H1 (cell line): ENCODE measurements around the gene GAN. TPM values are rescaled to one million over a fixed set of nuclear protein-coding genes. Genes with fewer than 3 reads are reported as not detected.

Source experiments
- CTCF ChIA-PET: fragments of 300-600 bp; sonication (Branson Sonifier 250); formaldehyde crosslinking; loops from one replicate; lab custom pipeline; 2021; ENCODE audit not compliant: partially characterized antibody; lab: Charles Lee
- POLR2A ChIA-PET: fragments of 300-600 bp; sonication (Branson Sonifier 250); formaldehyde crosslinking; loops from one replicate; lab custom pipeline; 2021; ENCODE audit warnings: inconsistent platforms; ENCODE audit not compliant: partially characterized antibody; lab: Charles Lee
- DNase-seq, 2 experiments: peaks; one replicate each; pipeline versions ENCODE4 v3.0.0 to v3.0.0-alpha.2; 2010 to 2022; ENCODE audit warnings: low spot score in 2 of 2, low read depth in 1 of 2, mixed read lengths in 1 of 2
- FAIRE-seq: peaks from 2 replicates; lab custom pipeline; 2011; peaks lifted over from hg19 to GRCh38; lab: Jason Lieb, UNC
- H2AFZ ChIP-seq: 2 replicates; pipeline ENCODE4 v1.8.1; 2012; ENCODE audit warnings: low read length, inconsistent platforms
- H2AK5ac ChIP-seq: 2 replicates; pipeline ENCODE4 v1.6.1; 2013; ENCODE audit warnings: low read depth, low read length
- H2BK120ac ChIP-seq: replicated peaks from 2 replicates; pipeline ENCODE3; 2013; ENCODE audit warnings: low read depth, low read length, inconsistent platforms
- H2BK12ac ChIP-seq: 2 replicates; pipeline ENCODE4 v1.6.1; 2013; ENCODE audit warnings: low read depth, low read length
- H2BK15ac ChIP-seq: 2 replicates; pipeline ENCODE4 v1.6.1; 2013; ENCODE audit warnings: low read length
- H2BK20ac ChIP-seq: 2 replicates; pipeline ENCODE4 v1.6.1; 2013; ENCODE audit warnings: low read length
- H2BK5ac ChIP-seq: 2 replicates; pipeline ENCODE4 v1.6.1; 2013; ENCODE audit warnings: low read depth, low read length
- H3K14ac ChIP-seq: 2 replicates; pipeline ENCODE4 v1.6.1; 2013; ENCODE audit warnings: inconsistent platforms; ENCODE audit not compliant: insufficient read length
- H3K18ac ChIP-seq: 2 replicates; pipeline ENCODE4 v1.6.1; 2013; ENCODE audit warnings: low read length; ENCODE audit errors: extremely low read depth
- H3K23ac ChIP-seq: 2 replicates; pipeline ENCODE4 v1.6.1; 2013; ENCODE audit warnings: inconsistent platforms; ENCODE audit not compliant: insufficient read length
- H3K23me2 ChIP-seq: 2 replicates; pipeline ENCODE4 v1.6.1; 2013; ENCODE audit warnings: low read depth, low read length
- H3K27ac ChIP-seq: 2 replicates; pipeline ENCODE4 v1.6.1; 2011; ENCODE audit warnings: low read depth, low read length, inconsistent platforms
- H3K27me3 ChIP-seq, 4 experiments: replicated peaks in 1 of 4; 1 replicate in 1 of 4; 2 replicates in 3 of 4; pipeline versions ENCODE4 v1.6.1 to v1.8.1; 2011 to 2013; ENCODE audit warnings: low read length in 3 of 4, mild to moderate bottlenecking in 3 of 4, inconsistent platforms in 2 of 4, mixed read lengths in 2 of 4, moderate library complexity in 1 of 4; ENCODE audit not compliant: control insufficient read depth in 3 of 4, insufficient read depth in 3 of 4; ENCODE audit errors: extremely low read depth in 1 of 4
- H3K36me3 ChIP-seq, 4 experiments: 2 replicates each; pipeline versions ENCODE4 v1.6.1 to v1.8.1; 2011 to 2013; ENCODE audit warnings: mild to moderate bottlenecking in 4 of 4, low read length in 3 of 4, moderate library complexity in 2 of 4, control low read depth in 1 of 4, inconsistent platforms in 1 of 4; ENCODE audit not compliant: insufficient read depth in 4 of 4, control insufficient read depth in 2 of 4
- H3K4ac ChIP-seq: replicated peaks from 2 replicates; pipeline ENCODE3; 2013; ENCODE audit warnings: low read length, low read depth, mixed read lengths, inconsistent platforms; ENCODE audit not compliant: insufficient read length
- H3K4me1 ChIP-seq, 4 experiments: replicated peaks in 1 of 4; 1 replicate in 1 of 4; 2 replicates in 3 of 4; pipeline versions ENCODE4 v1.6.1 to v1.8.1; 2011 to 2013; ENCODE audit warnings: low read length in 3 of 4, inconsistent platforms in 2 of 4, mixed read lengths in 1 of 4; ENCODE audit not compliant: insufficient read depth in 4 of 4, control insufficient read depth in 3 of 4
- H3K4me2 ChIP-seq, 2 experiments: 2 replicates each; pipeline versions ENCODE4 v1.6.1 to v1.8.1; 2011 to 2013; ENCODE audit warnings: low read depth in 2 of 2, low read length in 2 of 2, control low read depth in 1 of 2, inconsistent platforms in 1 of 2, mild to moderate bottlenecking in 1 of 2; ENCODE audit not compliant: insufficient read depth in 1 of 2
- H3K4me3 ChIP-seq, 4 experiments: fragments of 200-600, 300-600 bp in 1 of 4; sonication (generic), shearing (Covaris generic), sonication (Bioruptor Twin) in 1 of 4; 2 replicates each; pipeline versions ENCODE4 v1.5.1 to v1.8.1; 2011 to 2016; ENCODE audit warnings: low read length in 4 of 4, low read depth in 3 of 4, control low read depth in 2 of 4, inconsistent platforms in 2 of 4, mild to moderate bottlenecking in 2 of 4, mixed read lengths in 1 of 4, moderate library complexity in 1 of 4; ENCODE audit not compliant: insufficient read depth in 2 of 4; ENCODE audit errors: extremely low read depth in 1 of 4
- H3K56ac ChIP-seq: replicated peaks from 2 replicates; pipeline ENCODE3; 2013; ENCODE audit warnings: low read depth, mild to moderate bottlenecking, mixed read lengths, low read length, inconsistent platforms; ENCODE audit not compliant: insufficient read length
- H3K79me1 ChIP-seq: 2 replicates; pipeline ENCODE4 v1.6.1; 2013; ENCODE audit warnings: low read depth, low read length, control low read depth
- H3K79me2 ChIP-seq, 2 experiments: 2 replicates each; pipeline versions ENCODE4 v1.6.1 to v1.8.1; 2012 to 2013; ENCODE audit warnings: low read length in 2 of 2, mild to moderate bottlenecking in 2 of 2, inconsistent platforms in 1 of 2; ENCODE audit not compliant: insufficient read depth in 2 of 2, control insufficient read depth in 1 of 2
- H3K9ac ChIP-seq, 4 experiments: replicated peaks in 1 of 4; 1 replicate in 1 of 4; 2 replicates in 3 of 4; pipeline versions ENCODE4 v1.6.1 to v1.8.1; 2011 to 2013; ENCODE audit warnings: low read depth in 3 of 4, low read length in 3 of 4, control low read depth in 2 of 4, mild to moderate bottlenecking in 2 of 4, moderate library complexity in 2 of 4, inconsistent platforms in 1 of 4; ENCODE audit errors: extremely low read depth in 1 of 4
- H3K9me3 ChIP-seq, 2 experiments: 2 replicates each; pipeline versions ENCODE4 v1.6.1 to v1.8.1; 2012 to 2013; ENCODE audit warnings: mild to moderate bottlenecking in 2 of 2, moderate library complexity in 2 of 2, control low read depth in 1 of 2, inconsistent platforms in 1 of 2, low read depth in 1 of 2, low read length in 1 of 2, mixed read lengths in 1 of 2; ENCODE audit not compliant: insufficient read depth in 2 of 2
- H4K20me1 ChIP-seq, 2 experiments: replicated peaks in 1 of 2; 2 replicates each; pipeline versions ENCODE3 to v1.8.1; 2011 to 2013; ENCODE audit warnings: inconsistent platforms in 2 of 2, low read length in 2 of 2, mild to moderate bottlenecking in 1 of 2; ENCODE audit not compliant: insufficient read depth in 2 of 2, control insufficient read depth in 1 of 2
- H4K5ac ChIP-seq: 2 replicates; pipeline ENCODE4 v1.6.1; 2013; ENCODE audit warnings: low read length, low read depth, mixed read lengths, inconsistent platforms; ENCODE audit not compliant: insufficient read length
- H4K8ac ChIP-seq: 2 replicates; pipeline ENCODE4 v1.8.0; 2013; ENCODE audit warnings: mild to moderate bottlenecking, moderate library complexity, low read length, inconsistent platforms; ENCODE audit not compliant: insufficient read depth; ENCODE audit errors: extremely low read depth
- H4K91ac ChIP-seq: replicated peaks from 2 replicates; pipeline ENCODE3; 2013; ENCODE audit warnings: low read length, mixed read lengths, inconsistent platforms; ENCODE audit not compliant: insufficient read length
- CEBPB ChIP-seq: IDR thresholded peaks from 2 replicates; pipeline ENCODE4 v1.6.1; 2012; ENCODE audit warnings: low read depth, low read length
- GABPA ChIP-seq: IDR thresholded peaks from 2 replicates; pipeline ENCODE4 v1.6.1; 2011; ENCODE audit warnings: mild to moderate bottlenecking, low read length, moderate library complexity, borderline replicate concordance; ENCODE audit not compliant: insufficient read depth
- HDAC2 ChIP-seq, 2 experiments: fragments of 300-600 bp in 1 of 2; sonication (generic) in 1 of 2; IDR thresholded peaks; 2 replicates each; pipeline ENCODE4 v1.6.1; 2011 to 2012; ENCODE audit warnings: low read depth in 2 of 2, low read length in 2 of 2, mild to moderate bottlenecking in 2 of 2, moderate library complexity in 2 of 2, borderline replicate concordance in 1 of 2, inconsistent platforms in 1 of 2
- KDM5A ChIP-seq: fragments of 200-600 bp; IDR thresholded peaks from 2 replicates; pipeline ENCODE4 v1.7.1; 2012; ENCODE audit warnings: mild to moderate bottlenecking, low read length, inconsistent platforms, mixed read lengths
- MAX ChIP-seq: IDR thresholded peaks from 2 replicates; pipeline ENCODE4 v1.6.1; 2012; ENCODE audit warnings: inconsistent platforms
- RFX5 ChIP-seq: IDR thresholded peaks from 2 replicates; pipeline ENCODE4 v1.6.1; 2011; ENCODE audit warnings: low read depth, low read length, improper control_type of control experiment, borderline replicate concordance
- SP2 ChIP-seq: IDR thresholded peaks from 2 replicates; pipeline ENCODE4 v1.6.1; 2012; ENCODE audit warnings: mild to moderate bottlenecking, low read length, inconsistent platforms
- SRF ChIP-seq: IDR thresholded peaks from 2 replicates; pipeline ENCODE4 v1.6.1; 2011; ENCODE audit warnings: mild to moderate bottlenecking, low read depth, low read length, moderate library complexity
- WGBS, 2 experiments: shearing (Covaris generic) in 1 of 2; methylation state at CpG; one replicate each; pipeline versions ENCODE4 v1.1.6 to v1.1.7; 2013 to 2015; ENCODE audit warnings: low lambda C conversion rate in 2 of 2, mixed read lengths in 2 of 2, inconsistent platforms in 1 of 2, low coverage in 1 of 2, missing lambda C conversion rate in 1 of 2; ENCODE audit not compliant: insufficient replicate concordance in 2 of 2, insufficient coverage in 1 of 2, insufficient read length in 1 of 2; ENCODE audit errors: extremely low coverage in 1 of 2, missing lambda C conversion rate in 1 of 2; 5-methylcytosine and 5-hydroxymethylcytosine counted together
- polyA plus RNA-seq, 7 experiments: library from polyadenylated mRNA; depleted of rRNA in 3 of 7; stranded (reverse) in 5 of 7; unstranded in 2 of 7; fragments of >200 nt in 5 of 7; fragments of 200-250 nt in 2 of 7; gene quantifications; 1 replicate in 5 of 7; 2 replicates in 1 of 7; 4 replicates in 1 of 7; pipeline versions ENCODE4 v1.2.1 to v1.2.3, GENCODE V29; 2011 to 2013; ENCODE audit warnings: missing spikeins in 2 of 7, mixed read lengths in 2 of 7
- total RNA-seq: library from RNA; stranded (reverse); fragmentation: NEBNext Ultra II Directional; extraction: Animal tissue kit (Norgen Biotek cat#: 25700); gene quantifications from 2 replicates; pipeline ENCODE4 v1.2.1, GENCODE V29; 2021

Gene GAN
- total and polyA plus RNA-seq, 2 of the 8 experiments (the other 6 are each of a cell fraction or from before 2014, with no cell fraction given) = 4.5 to 23.9 TPM

- CTCF ChIA-PET = interaction anchor here (0.6 to 2.2 kb wide), 5 partner anchors 11 to 94 kb away, joined by 3 to 6 read pairs (median 3); no protein-coding TSS in a partner anchor
Measured at GRCh38 chr16:81310045-81310644, 4.6 kb upstream of the GAN start.

More at GRCh38 chr16:81310045-81310644, 4.6 kb upstream of the GAN start:
- Histone ChIP-seq H2BK120ac (no peak overlapping the region), H3K18ac (no peak overlapping the region), H2AK5ac (no peak overlapping the region), H3K4me2 (no peak overlapping the region), H3K27me3 (no peaks in the 10 kb centered on the region), H2BK5ac (no peak overlapping the region), H3K4ac (no peak overlapping the region), H3K27ac (no peak overlapping the region), H2BK12ac (no peak overlapping the region), H2BK20ac (no peak overlapping the region), H4K8ac (no peak overlapping the region), H2BK15ac (no peak overlapping the region), H3K9me3 (no peaks in the 10 kb centered on the region), H3K9ac (no peak overlapping the region), H3K23ac (no peak overlapping the region), H4K5ac (no peak overlapping the region), H4K91ac (no peak overlapping the region), H3K4me3 (no peak overlapping the region), H3K36me3 (peaks cover 0 to 8% (median 0%) of the 10 kb centered on the region in 4 experiments; a peak in 2 of 8 replicates), H3K79me2 (peaks cover 5 to 43% of the 10 kb centered on the region in 2 experiments), H4K20me1 (peaks cover 0 to 3% of the 10 kb centered on the region in 2 experiments), H3K56ac (no peak overlapping the region), H3K23me2 (peaks cover 12% of the 10 kb centered on the region), H3K14ac (no peak overlapping the region), H3K79me1 (peaks cover 10% of the 10 kb centered on the region; the same call in 1 of the 2 replicates), H2AFZ (no peak overlapping the region), H3K4me1 (peaks cover 0 to 11% (median 1%) of the 10 kb centered on the region in 4 experiments; a peak in 2 of 7 replicates)
- no peak for DNase-seq
- 92% methylated on average over 5 of the region's 5 CpGs; no CpG with 5 or more reads in 1 of the 2 experiments for WGBS, 2 experiments
- TF ChIP-seq CEBPB = no peak
- TF ChIP-seq KDM5A = no peak
- no peak for TF ChIP-seq GABPA
- no peak for TF ChIP-seq RFX5
- TF ChIP-seq HDAC2 (IDR thresholded peaks at IDR 0.05; ENCODE audit: borderline replicate concordance in 1 of 2, low read depth in 2 of 2, low read length in 2 of 2) = no peak
- no peak for TF ChIP-seq SP2
- no peak for TF ChIP-seq SRF
- no peak for TF ChIP-seq MAX
- POLR2A ChIA-PET = interaction anchor here (1.3 to 2.1 kb wide), 2 partner anchors 7 to 9 kb away, joined by 5 to 6 read pairs; no protein-coding TSS in a partner anchor
- no peak for FAIRE-seq
